ENCODE results near the gene ADGRB3. TPM values are rescaled to one million over a fixed set of nuclear protein-coding genes. Genes with fewer than 3 reads are reported as not detected.

ADGRB3 gene
- polyA plus RNA-seq, 1 donor, result 0.76 TPM

GRCh38 chr6:69026243-69026642 is 391.2 kb downstream of the ADGRB3 start:
- DNase-seq (ENCODE audit: low read depth), result no peak

GRCh38 chr6:69026715-69027114 is 391.6 kb downstream of the ADGRB3 start:
- no peak for DNase-seq (ENCODE audit: low read depth)

- no peak for DNase-seq (ENCODE audit: low read depth)
Observed at GRCh38 chr6:69027861-69028260, 392.8 kb downstream of the ADGRB3 start.

- no peak for DNase-seq (ENCODE audit: low read depth)
Observed at GRCh38 chr6:69038841-69039240, 403.8 kb downstream of the ADGRB3 start.

- no peak for DNase-seq (ENCODE audit: low read depth)
Observed at GRCh38 chr6:69042297-69042696, 407.2 kb downstream of the ADGRB3 start.

GRCh38 chr6:69044534-69044933 is 409.5 kb downstream of the ADGRB3 start:
- no peak for DNase-seq (ENCODE audit: low read depth)

- DNase-seq (ENCODE audit: low read depth), result no peak
Observed at GRCh38 chr6:69059413-69059812, 424.3 kb downstream of the ADGRB3 start.

- no peak for DNase-seq (ENCODE audit: low read depth)
Observed at GRCh38 chr6:69061066-69061465, 426.0 kb downstream of the ADGRB3 start.

- DNase-seq (ENCODE audit: low read depth), result no peak
Observed at GRCh38 chr6:69063401-69063800, 428.3 kb downstream of the ADGRB3 start.

GRCh38 chr6:69064226-69064625 is 429.1 kb downstream of the ADGRB3 start:
- no peak for DNase-seq (ENCODE audit: low read depth)

GRCh38 chr6:69069881-69070280 is 434.8 kb downstream of the ADGRB3 start:
- no peak for DNase-seq (ENCODE audit: low read depth)

- DNase-seq (ENCODE audit: low read depth), result no peak
Observed at GRCh38 chr6:69072796-69073195, 437.7 kb downstream of the ADGRB3 start.

GRCh38 chr6:69084746-69085335 is 449.8 kb downstream of the ADGRB3 start:
- no peak for DNase-seq (ENCODE audit: low read depth)

- no peak for DNase-seq (ENCODE audit: low read depth)
Observed at GRCh38 chr6:69086689-69087088, 451.6 kb downstream of the ADGRB3 start.

GRCh38 chr6:69089539-69089938 is 454.5 kb downstream of the ADGRB3 start:
- DNase-seq (ENCODE audit: low read depth), result no peak

- peak; percentile 50 for DNase-seq (ENCODE audit: low read depth)
Observed at GRCh38 chr6:69090132-69090531, 455.1 kb downstream of the ADGRB3 start.

- no peak for DNase-seq (ENCODE audit: low read depth)
Observed at GRCh38 chr6:69096681-69097080, 461.6 kb downstream of the ADGRB3 start.

- DNase-seq (ENCODE audit: low read depth), result no peak
Observed at GRCh38 chr6:69097948-69098347, 462.9 kb downstream of the ADGRB3 start.

- DNase-seq (ENCODE audit: low read depth), result no peak
Observed at GRCh38 chr6:69098910-69099309, 463.8 kb downstream of the ADGRB3 start.

- DNase-seq (ENCODE audit: low read depth), result no peak
Observed at GRCh38 chr6:69100772-69101171, 465.7 kb downstream of the ADGRB3 start.

GRCh38 chr6:69102416-69102815 is 467.3 kb downstream of the ADGRB3 start:
- no peak for DNase-seq (ENCODE audit: low read depth)

- DNase-seq (ENCODE audit: low read depth), result no peak
Observed at GRCh38 chr6:69105288-69105687, 470.2 kb downstream of the ADGRB3 start.

- DNase-seq (ENCODE audit: low read depth), result no peak
Observed at GRCh38 chr6:69106511-69106910, 471.4 kb downstream of the ADGRB3 start.

- DNase-seq (ENCODE audit: low read depth), result no peak
Observed at GRCh38 chr6:69111301-69111700, 476.2 kb downstream of the ADGRB3 start.

All from forelimb muscle (tissue), 1 donor.